ENCODE results near the gene COLEC11. TPM values are rescaled to one million over a fixed set of nuclear protein-coding genes. Genes with fewer than 3 reads are reported as not detected.

Gene COLEC11
- total and polyA plus RNA-seq, 12 donors = 16.8 to 155 (median 69.3) TPM

DNA sequence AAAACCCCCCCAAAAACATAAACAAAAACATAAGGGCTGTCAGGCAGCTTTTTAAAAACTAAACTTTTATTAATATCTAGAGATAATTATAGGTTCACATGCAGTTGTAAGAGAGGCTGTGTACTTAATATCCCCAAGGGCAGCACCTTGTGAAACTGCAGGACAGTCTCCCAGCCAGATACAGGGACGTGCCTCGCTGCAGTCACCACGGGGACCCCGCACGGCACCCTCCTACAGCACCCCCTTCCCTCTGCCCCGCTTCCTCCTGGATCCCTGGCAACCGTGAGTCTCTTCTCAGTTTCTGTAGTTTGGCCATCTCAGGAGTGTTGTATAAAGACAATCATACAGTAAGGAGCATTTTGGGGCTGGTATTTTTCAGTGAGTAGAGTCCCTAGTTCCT lies 6.8 kb upstream of the COLEC11 start:
- H3K9me3 ChIP-seq (replicated peaks in 1 of 3) = no peaks in the 10 kb centered on the region
- H3K4me3 ChIP-seq = no peak overlapping the region
- TF ChIP-seq, protein P1, sequence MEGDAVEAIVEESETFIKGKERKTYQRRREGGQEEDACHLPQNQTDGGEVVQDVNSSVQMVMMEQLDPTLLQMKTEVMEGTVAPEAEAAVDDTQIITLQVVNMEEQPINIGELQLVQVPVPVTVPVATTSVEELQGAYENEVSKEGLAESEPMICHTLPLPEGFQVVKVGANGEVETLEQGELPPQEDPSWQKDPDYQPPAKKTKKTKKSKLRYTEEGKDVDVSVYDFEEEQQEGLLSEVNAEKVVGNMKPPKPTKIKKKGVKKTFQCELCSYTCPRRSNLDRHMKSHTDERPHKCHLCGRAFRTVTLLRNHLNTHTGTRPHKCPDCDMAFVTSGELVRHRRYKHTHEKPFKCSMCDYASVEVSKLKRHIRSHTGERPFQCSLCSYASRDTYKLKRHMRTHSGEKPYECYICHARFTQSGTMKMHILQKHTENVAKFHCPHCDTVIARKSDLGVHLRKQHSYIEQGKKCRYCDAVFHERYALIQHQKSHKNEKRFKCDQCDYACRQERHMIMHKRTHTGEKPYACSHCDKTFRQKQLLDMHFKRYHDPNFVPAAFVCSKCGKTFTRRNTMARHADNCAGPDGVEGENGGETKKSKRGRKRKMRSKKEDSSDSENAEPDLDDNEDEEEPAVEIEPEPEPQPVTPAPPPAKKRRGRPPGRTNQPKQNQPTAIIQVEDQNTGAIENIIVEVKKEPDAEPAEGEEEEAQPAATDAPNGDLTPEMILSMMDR (IDR thresholded peaks at IDR 0.05) = no peak
- no peak for TF ChIP-seq POLR2A (IDR thresholded peaks at IDR 0.05)
- H3K27me3 ChIP-seq = no peaks in the 10 kb centered on the region
- peaks cover 0 to 9% of the 10 kb centered on the region in 2 donors for H3K4me1 ChIP-seq (replicated peaks in 1 of 2)
- 86 to 94% (median 92%) methylated on average over 7 of the region's 7 CpGs for whole genome bisulfite sequencing, 4 donors
- intact Hi-C loops (cut with DNase I) = no loop called here
- no peak overlapping the region for H3K27ac ChIP-seq
- H3K36me3 ChIP-seq (replicated peaks in 1 of 2) = no peaks in the 10 kb centered on the region
- DNase-seq = no peak

DNA sequence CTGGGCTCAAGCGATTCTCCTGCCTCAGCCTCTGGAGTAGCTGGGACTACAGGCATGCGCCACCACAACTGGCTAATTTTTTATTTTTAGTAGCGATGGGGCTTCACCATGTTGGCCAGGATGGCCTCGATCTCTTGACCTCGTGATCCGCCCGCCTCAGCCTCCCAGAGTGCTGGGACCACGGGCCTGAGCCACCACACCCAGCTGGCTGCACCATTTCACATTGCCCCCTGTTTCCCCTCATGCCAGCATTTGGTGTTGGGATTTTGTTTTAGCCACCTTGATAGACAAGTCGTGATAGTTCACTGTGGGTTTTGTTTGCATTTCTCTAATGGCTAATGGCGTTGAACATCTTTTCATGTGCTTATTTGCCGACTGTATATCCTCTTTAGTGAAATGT lies 5.8 kb upstream of the COLEC11 start:
- DNase-seq = no peak
- peaks cover 0 to 9% of the 10 kb centered on the region in 2 donors for H3K4me1 ChIP-seq (replicated peaks in 1 of 2)
- no peak overlapping the region for H3K4me3 ChIP-seq
- no peak overlapping the region for H3K27ac ChIP-seq
- intact Hi-C loops (cut with DNase I) = no loop called here
- H3K27me3 ChIP-seq = no peaks in the 10 kb centered on the region
- 92 to 97% (median 94%) methylated on average over 11 of the region's 11 CpGs for WGBS, 4 donors
- H3K36me3 ChIP-seq (replicated peaks in 1 of 2) = no peaks in the 10 kb centered on the region
- TF ChIP-seq, protein P1 (IDR thresholded peaks at IDR 0.05) = no peak
- TF ChIP-seq POLR2A (IDR thresholded peaks at IDR 0.05) = no peak
- no peaks in the 10 kb centered on the region for H3K9me3 ChIP-seq (replicated peaks in 1 of 3)

DNA sequence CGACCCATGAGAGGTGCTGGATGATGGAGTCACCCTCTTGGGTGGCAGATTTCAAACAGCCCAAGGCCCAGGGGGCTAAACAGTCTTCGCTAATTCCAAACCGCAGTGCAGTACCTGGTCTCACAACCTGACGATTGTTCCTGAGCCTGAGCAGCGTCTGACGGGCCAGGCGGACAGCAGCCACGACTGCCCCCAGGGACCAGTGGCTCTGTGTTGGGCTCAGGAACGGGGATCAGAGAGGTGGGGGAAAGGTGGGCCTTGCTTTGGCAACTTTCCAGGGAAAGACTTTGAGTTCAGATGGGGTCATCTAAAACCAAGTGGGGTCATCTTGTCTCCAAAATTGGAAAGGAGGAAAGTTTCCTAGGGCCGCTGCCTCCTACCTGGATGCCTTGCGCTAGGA lies 492 bp downstream of the COLEC11 start:
- H3K36me3 ChIP-seq (replicated peaks in 1 of 2) = no peaks in the 10 kb centered on the region
- H3K27me3 ChIP-seq = no peaks in the 10 kb centered on the region
- no peaks in the 10 kb centered on the region for H3K9me3 ChIP-seq (replicated peaks in 1 of 3)
- TF ChIP-seq, protein P1 (IDR thresholded peaks at IDR 0.05) = no peak
- TF ChIP-seq POLR2A (IDR thresholded peaks at IDR 0.05) = no peak
- intact Hi-C loops (cut with DNase I) = no loop called here
- H3K4me1 ChIP-seq (replicated peaks in 1 of 2) = peaks cover 0 to 6% of the 10 kb centered on the region in 2 donors
- H3K27ac ChIP-seq = peak overlapping the region in 2 of 5 donors; percentile 39 to 70
- 83 to 88% (median 85%) methylated on average over 10 to 11 of the region's 11 CpGs for WGBS, 4 donors
- peak overlapping the region in 1 of 4 donors; percentile 39 for H3K4me3 ChIP-seq
- peak in 2 of 7 donors; percentile 11 to 48 for DNase-seq

DNA sequence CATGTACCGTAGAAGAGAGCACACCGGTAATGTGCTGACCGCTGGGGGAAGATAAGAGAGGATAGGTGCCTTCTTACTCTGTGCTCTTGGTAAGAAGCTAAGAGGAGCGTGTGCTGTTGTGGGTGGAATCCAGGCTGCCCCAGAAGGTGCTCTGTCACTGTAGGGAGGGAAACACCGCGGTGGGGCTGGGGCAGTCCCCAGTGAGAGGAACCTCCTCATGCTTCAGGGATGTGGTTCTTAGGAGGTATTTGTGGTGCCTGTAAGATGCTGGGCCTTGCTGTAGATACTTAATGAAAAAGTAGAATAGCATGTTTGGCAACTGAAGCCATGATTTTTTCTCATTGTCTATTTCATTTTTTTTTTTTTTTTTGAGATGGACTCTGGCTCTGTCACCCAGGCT lies 1.1 kb downstream of the COLEC11 start:
- intact Hi-C loops (cut with DNase I) = no loop called here
- TF ChIP-seq POLR2A (IDR thresholded peaks at IDR 0.05) = no peak

DNA sequence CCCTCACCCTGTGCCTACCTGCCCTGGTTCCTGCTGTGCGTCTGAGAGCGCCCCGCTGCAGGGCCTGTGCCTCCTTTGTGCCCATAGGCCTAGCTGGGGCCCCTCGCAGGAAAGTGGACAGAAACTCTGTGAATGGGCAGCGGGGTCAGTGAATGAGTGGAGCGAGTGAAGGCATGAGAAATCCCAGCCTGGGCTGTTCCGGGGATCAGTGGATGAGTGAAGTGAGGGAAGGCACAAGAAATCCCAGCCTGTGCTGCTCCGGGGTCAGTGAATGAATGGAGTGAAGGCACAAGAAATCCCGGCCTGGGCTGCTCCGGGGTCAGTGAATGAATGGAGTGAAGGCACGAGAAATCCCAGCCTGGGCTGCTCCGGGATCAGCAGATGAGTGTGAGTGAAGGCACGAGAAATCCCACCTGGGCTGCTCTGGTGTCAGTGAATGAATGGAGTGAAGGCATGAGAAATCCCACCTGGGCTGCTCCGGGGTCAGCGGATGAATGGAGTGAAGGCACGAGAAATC lies 2.0 kb downstream of the COLEC11 start:
- H3K36me3 ChIP-seq (replicated peaks in 1 of 2) = no peaks in the 10 kb centered on the region
- H3K27me3 ChIP-seq = no peaks in the 10 kb centered on the region
- 75 to 90% (median 85%) methylated on average over 12 to 16 of the region's 16 CpGs for WGBS, 4 donors
- H3K4me3 ChIP-seq = no peak overlapping the region
- H3K9me3 ChIP-seq (replicated peaks in 1 of 3) = no peaks in the 10 kb centered on the region
- intact Hi-C loops (cut with DNase I) = no loop called here
- peak overlapping the region in 1 of 5 donors; percentile 29 for H3K27ac ChIP-seq
- TF ChIP-seq, protein P1 (IDR thresholded peaks at IDR 0.05) = no peak
- no peak for TF ChIP-seq POLR2A (IDR thresholded peaks at IDR 0.05)
- peaks cover 0 to 6% of the 10 kb centered on the region in 2 donors for H3K4me1 ChIP-seq (replicated peaks in 1 of 2)
- peak in 2 of 7 donors; percentile 16 to 39 for DNase-seq

More for the DNA sequence above, 1.1 kb downstream of the COLEC11 start:
- H3K9me3 ChIP-seq (replicated peaks in 1 of 3) = no peaks in the 10 kb centered on the region
- no peaks in the 10 kb centered on the region for H3K36me3 ChIP-seq (replicated peaks in 1 of 2)
- no peak for DNase-seq
- 87 to 96% (median 89%) methylated on average over 6 of the region's 6 CpGs for WGBS, 4 donors
- H3K4me1 ChIP-seq (replicated peaks in 1 of 2) = peaks cover 0 to 6% of the 10 kb centered on the region in 2 donors
- peak overlapping the region in 1 of 5 donors; percentile 12 for H3K27ac ChIP-seq
- no peak overlapping the region for H3K4me3 ChIP-seq
- no peaks in the 10 kb centered on the region for H3K27me3 ChIP-seq

Measured in adrenal gland (tissue), 12 donors.